HT1080 (cell line): ENCODE data around the gene CSTF2. TPM values are rescaled to one million over a fixed set of nuclear protein-coding genes. Genes with fewer than 3 reads are reported as not detected.

ENCODE experiments used
- DNase-seq: peaks from one replicate; pipeline ENCODE4 v3.0.0-alpha.2; 2015; ENCODE audit warnings: low read depth
- small RNA-seq: library from RNA; depleted of rRNA; stranded (forward); fragments of <200 nt; gene quantifications from one replicate; pipeline ENCODE3, GENCODE V24; 2014
- total RNA-seq: library from RNA; depleted of rRNA; stranded (reverse); fragments of >200 nt; shearing (Covaris generic); gene quantifications from 2 replicates; pipeline ENCODE4 v1.2.3, GENCODE V29; 2014; rRNA removed

Gene CSTF2
- total RNA-seq, 1 experiment from 2014 or later, result 59.3 TPM

DNA sequence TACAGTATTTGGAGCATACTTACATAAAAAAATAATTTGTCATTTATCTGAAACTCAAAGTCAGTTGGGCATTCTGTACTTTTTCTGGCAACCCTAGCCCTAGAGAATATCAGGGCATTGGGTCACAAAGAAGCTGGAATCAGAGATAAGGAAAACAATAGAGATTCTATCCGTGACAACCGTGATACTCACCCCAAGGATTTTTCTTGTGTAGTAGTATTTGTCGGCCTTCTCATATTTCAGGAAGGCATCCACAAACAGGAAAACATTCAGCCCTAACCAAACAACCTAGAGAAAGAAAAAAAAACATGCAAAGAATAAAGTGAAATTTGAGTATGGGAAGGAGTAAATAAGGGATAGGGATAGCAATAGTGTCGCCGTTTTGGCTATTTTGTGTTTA is 50.3 kb downstream of the CSTF2 start:
- DNase-seq, result no peak

DNA sequence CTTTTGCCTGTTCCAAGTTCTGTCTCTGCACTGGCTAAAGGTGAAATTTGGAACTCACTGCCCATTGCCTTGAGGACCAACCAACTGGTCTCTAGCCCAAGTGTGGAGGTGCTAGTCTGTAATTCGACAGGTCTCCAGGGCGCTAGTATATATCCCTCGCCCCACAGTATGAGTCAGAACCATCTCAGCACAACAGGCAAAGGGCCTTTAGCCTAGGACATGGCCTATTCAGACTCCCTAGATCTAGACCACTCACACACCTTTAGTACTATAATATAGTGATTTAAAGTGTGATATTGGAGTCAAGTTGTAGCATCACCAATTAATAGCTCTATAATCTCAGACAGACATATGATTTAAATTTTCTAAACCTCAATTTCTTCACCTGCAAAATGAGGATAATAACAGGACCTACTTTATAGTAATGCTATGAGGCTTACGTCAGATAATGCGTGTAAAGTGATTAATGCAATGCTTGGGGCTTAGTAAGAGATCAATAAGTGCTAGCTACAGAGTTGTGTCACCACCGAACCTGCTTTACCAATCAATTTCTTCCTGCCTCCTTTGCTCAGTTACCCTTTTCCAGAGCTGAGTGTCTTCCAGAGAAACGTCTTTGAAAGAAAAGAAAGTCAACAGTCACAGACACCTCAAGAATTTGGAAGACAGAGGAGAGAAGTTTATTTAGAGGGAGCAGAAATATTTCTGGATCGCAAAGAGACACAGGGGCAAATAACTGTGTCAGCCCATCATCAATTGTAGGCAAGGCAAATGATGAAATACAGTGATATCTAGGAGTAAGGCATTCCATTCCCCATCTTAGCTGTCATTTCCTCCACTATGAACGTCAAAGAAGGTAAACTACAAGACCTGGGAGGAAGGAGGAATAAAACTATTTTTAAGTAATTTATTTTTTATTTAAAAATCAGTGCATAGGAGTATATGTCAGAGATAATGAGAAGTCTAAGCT is 51.7 kb downstream of the CSTF2 start:
- DNase-seq, result no peak

DNA sequence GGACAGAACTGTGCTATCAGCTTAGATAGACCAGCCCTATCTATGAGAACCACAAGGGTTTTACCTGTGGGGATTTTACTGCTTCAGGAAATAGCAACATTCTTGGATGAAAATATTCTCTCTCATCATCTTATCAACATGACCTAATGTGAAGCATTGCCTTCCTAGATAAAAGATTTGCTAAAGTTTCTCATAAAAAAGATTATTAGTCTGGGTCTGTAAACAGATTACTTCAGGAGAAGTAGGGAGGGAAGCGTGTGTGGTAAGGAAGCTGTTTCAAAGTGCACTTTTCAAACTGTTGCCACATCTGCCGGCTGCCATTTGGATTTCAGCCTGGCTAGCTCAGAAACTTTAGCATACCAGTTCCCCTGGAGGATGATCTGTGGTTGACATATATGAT is 54.1 kb downstream of the CSTF2 start, which contains the start of gene NOX1:
Gene NOX1 (minus strand): TSS at position 35 of the 400 bp plus-strand sequence. CDS start 220 bp downstream, outside the sequence.
- no peak for DNase-seq

DNA sequence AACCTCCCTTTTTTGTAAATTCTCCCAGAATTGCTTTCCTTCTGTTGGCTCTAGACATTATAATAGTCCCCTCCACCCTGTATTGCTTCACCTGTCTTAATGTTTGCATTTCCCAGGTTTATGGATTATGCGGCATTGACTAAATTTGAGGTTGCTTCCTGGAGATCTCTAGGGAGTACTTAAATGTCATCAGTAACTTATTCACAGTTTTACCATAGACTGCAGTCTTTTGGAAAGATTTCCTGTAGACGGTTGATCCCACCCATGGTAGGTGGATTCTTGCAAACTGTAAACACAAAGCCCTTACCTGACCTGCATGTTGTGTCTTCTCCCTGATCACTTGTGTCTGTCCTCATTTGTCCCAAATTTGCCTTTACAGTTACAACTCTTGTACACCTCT is 60.2 kb downstream of the CSTF2 start:
- DNase-seq, result no peak

DNA sequence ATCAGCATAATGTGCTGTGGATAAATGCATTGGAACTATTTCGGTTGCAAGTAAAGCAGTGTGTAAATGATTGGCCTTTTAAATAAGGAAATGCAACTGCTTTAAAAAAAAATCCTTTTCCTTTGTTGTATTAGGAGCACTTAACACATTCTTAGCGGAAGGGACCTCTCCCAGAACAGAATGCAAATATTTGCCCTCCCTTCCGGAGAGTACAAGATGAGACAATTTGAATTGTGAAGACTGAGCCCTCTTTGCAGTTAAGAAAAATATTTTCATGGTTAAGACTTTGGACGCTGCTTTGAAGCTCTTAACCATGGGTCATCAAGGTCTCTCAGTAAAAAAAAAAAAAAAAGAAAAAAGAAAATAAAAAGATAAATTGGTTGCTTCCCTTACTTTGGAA is 63.5 kb downstream of the CSTF2 start:
- no peak for DNase-seq

Small RNA genes lying within 50 kb of the gene (small RNA-seq; reads per million reads assigned to genes)
- gene RF00411, result not detected

Other genes starting within 250 kb of the CSTF2 start
- not detected in 2 replicates for gene TNMD, start 235.5 kb upstream of the CSTF2 start, total RNA-seq
- gene TSPAN6, start 183.6 kb upstream of the CSTF2 start, total RNA-seq, result 16.3 and 17.5 TPM in 2 replicates
- 10.3 and 13.0 TPM in 2 replicates for gene SRPX2, start 176.2 kb upstream of the CSTF2 start, total RNA-seq
- gene SYTL4, start 88.3 kb upstream of the CSTF2 start, total RNA-seq, result 7.1 and 11.3 TPM in 2 replicates
- 0.18 TPM in 1 of 2 replicates, not detected in the other for gene NOX1, start 54.0 kb downstream of the CSTF2 start, total RNA-seq
- gene XKRX, start 108.5 kb downstream of the CSTF2 start, total RNA-seq, result 0.13 TPM in 2 replicates
- not detected in 2 replicates for gene ARL13A, start 149.3 kb downstream of the CSTF2 start, total RNA-seq
- gene TRMT2B, start 231.7 kb downstream of the CSTF2 start, total RNA-seq, result 20.0 TPM in 2 replicates